Right lobe of liver (tissue), 6 donors: ENCODE data around the gene FRG2B. TPM values are rescaled to one million over a fixed set of nuclear protein-coding genes. Genes with fewer than 3 reads are reported as not detected.
"Not testable (repeated sequence)": the region's sequence is repeated elsewhere in the genome, so short reads cannot be mapped to it uniquely, and the experiment has no call there.

Experiments
- ATAC-seq, 4 donors: fragments of 200-7000 bp; cut with Tn5 transposase; one replicate each; pipeline ENCODE4 v1.9.1; 2020; ENCODE audit warnings: mild to moderate bottlenecking in 4 of 4, moderate library complexity in 4 of 4
- DNase-seq, 3 donors: peaks; one replicate each; pipeline ENCODE4 v3.0.0-alpha.2; 2020
- H3K27ac ChIP-seq, 3 donors: fragments of 200-600 bp; one replicate each; pipeline ENCODE4 v1.8.0; 2022
- H3K27me3 ChIP-seq, 2 donors: fragments of 200-600 bp; one replicate each; pipeline ENCODE4 v1.8.0; 2022
- H3K36me3 ChIP-seq, 4 donors: fragments of 200-600 bp; sonication (generic) in 1 of 4; one replicate each; pipeline versions ENCODE4 v1.5.1 to v1.8.0; 2017 to 2022; ENCODE audit warnings: control low read depth in 1 of 4
- H3K4me1 ChIP-seq, 4 donors: fragments of 200-600 bp; sonication (generic) in 1 of 4; one replicate each; pipeline versions ENCODE4 v1.5.1 to v1.8.0; 2017 to 2022; ENCODE audit warnings: control low read depth in 1 of 4
- H3K4me3 ChIP-seq, 3 donors: fragments of 200-600 bp; one replicate each; pipeline ENCODE4 v1.8.0; 2022
- H3K9me3 ChIP-seq, 4 donors: fragments of 200-600 bp; sonication (generic) in 1 of 4; one replicate each; pipeline versions ENCODE4 v1.5.1 to v1.8.0; 2017 to 2022; ENCODE audit warnings: control low read depth in 1 of 4
- CTCF ChIP-seq, 4 donors: fragments of 200-600 bp in 3 of 4; fragments of 450-650 bp in 1 of 4; IDR thresholded peaks; one replicate each; pipeline versions ENCODE4 v1.5.1 to v1.8.0; 2016 to 2022; ENCODE audit warnings: antibody characterized with exemption in 4 of 4, mild to moderate bottlenecking in 2 of 4
- POLR2A ChIP-seq: fragments of 450-650 bp; IDR thresholded peaks from one replicate; pipeline ENCODE4 v1.6.1; 2017; ENCODE audit warnings: antibody characterized with exemption, mild to moderate bottlenecking
- WGBS: methylation state at CpG from one replicate; pipeline ENCODE4 v1.1.6; 2018; ENCODE audit warnings: low coverage, low lambda C conversion rate; ENCODE audit not compliant: insufficient coverage; ENCODE audit errors: missing lambda C conversion rate; 5-methylcytosine and 5-hydroxymethylcytosine counted together
- intact Hi-C, 2 donors: fragments of 100-400 bp; cut with DNase I; formaldehyde crosslinking; loops; one replicate each; pipeline versions ENCODE4 v1.11.2 to v1.14.1; 2022
- total RNA-seq, 6 experiments: library from RNA; depleted of rRNA in 2 of 6; stranded (reverse); fragments of >200 nt in 2 of 6; fragmentation: NEBNext Ultra II Directional in 3 of 6; extraction: Animal tissue kit (Norgen Biotek cat#: 25700) in 3 of 6; gene quantifications; one replicate each; pipeline versions ENCODE4 v1.1.0 to v1.2.4, GENCODE V29; 2016 to 2023
- donor health status: DM: no; HTN: yes; CAD: no.
- donor health status: DM: no; HTN: no; CAD: no.
- donor health status: DM: no; HTN: no; CAD: no.
- donor health status: DM: no; HTN: yes; CAD: no.
- donor health status: DM: no; HTN: yes; CAD: no.

FRG2B gene
- total RNA-seq, 6 experiments from 2014 or later: not detected

GRCh38 chr10:133630723-133631249 is 4.2 kb upstream of the FRG2B start:
- H3K4me3 ChIP-seq, H3K27ac ChIP-seq, intact Hi-C loops, DNase-seq, H3K4me1 ChIP-seq, H3K36me3 ChIP-seq, ATAC-seq, H3K27me3 ChIP-seq, H3K9me3 ChIP-seq: not testable (repeated sequence)
- 80% methylated on average over 1 of the region's 5 CpGs for WGBS

DNA sequence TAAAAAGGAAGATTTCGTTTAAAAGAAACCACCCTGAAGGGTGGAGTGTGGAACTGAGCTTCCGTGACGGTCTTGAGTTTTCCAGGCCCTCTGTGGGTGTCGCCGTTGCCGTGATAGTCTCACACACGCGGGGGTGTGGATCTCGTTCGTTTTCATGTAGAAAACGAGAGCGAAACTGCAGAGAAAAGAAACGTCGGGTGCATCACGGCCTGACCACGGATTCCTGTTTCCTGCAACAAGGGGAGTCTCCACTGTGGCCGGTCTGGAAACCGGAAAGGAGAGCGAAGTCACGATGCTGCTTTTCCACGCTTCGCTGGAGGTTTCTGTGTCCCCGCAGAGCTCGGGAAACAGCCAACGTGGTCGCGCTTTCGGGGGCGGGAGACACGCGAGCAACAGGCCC is 4.1 kb downstream of the FRG2B start:
- H3K36me3 ChIP-seq, H3K4me1 ChIP-seq, H3K4me3 ChIP-seq, intact Hi-C loops, ATAC-seq, H3K27me3 ChIP-seq, DNase-seq, H3K9me3 ChIP-seq, H3K27ac ChIP-seq: not testable (repeated sequence)
- 25% methylated on average over 10 of the region's 31 CpGs for WGBS

GRCh38 chr10:133618851-133619250 is 7.7 kb downstream of the FRG2B start:
- DNase-seq (no peak), ATAC-seq (no peak)
- Histone ChIP-seq H3K4me3 (no peak overlapping the region), H3K27ac (no peak overlapping the region), H3K9me3 (no peaks in the 10 kb centered on the region), H3K4me1 (no peaks in the 10 kb centered on the region), H3K27me3 (no peaks in the 10 kb centered on the region), H3K36me3 (no peaks in the 10 kb centered on the region)
- TF ChIP-seq CTCF (IDR thresholded peaks at IDR 0.05): no peak
- TF ChIP-seq POLR2A: no peak
- WGBS: 76% methylated on average over 6 of the region's 7 CpGs
- intact Hi-C loops: no loop called here

GRCh38 chr10:133617196-133617595 is 9.4 kb downstream of the FRG2B start:
- intact Hi-C loops: no loop called here
- no peak for ATAC-seq

DNA sequence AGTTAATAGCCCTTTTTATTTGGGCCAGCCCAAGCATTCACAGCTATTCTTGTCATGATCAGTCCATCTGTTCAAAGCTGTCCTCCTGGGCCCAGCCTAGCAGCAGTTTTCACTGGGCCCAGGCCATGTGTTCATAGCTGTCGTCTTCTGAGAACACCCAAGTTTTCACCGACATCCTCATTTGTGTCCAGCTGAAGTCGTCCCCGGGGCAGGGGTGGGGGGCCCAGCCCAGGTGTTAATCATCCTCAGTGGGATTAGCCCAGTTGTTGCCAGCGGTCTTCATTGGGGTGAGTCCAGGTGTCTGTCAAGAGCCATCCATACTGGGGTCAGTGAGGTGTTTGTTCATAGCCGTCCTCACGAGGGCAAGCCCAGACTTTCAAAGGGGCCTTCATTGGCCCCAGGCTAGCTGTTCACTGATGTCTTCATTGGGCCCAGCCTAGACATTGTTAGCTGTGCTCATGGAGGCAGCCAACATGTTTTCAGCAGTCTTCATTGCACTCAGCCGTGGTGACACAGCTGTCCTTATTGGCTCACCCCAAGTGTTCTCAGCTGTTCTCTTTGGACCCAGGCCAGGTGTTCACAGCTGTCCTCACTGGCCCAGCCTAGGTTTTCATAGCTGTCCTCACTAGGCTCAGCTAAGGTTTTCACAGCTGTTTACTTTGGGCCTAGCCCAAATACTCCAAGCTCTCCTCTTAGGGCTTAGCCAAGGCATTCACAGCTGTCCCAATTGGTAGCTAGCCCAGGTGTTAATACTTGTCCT is 10.0 kb downstream of the FRG2B start:
- DNase-seq: no peak
- H3K27me3 ChIP-seq: no peaks in the 10 kb centered on the region
- H3K9me3 ChIP-seq: no peaks in the 10 kb centered on the region
- TF ChIP-seq CTCF (IDR thresholded peaks at IDR 0.05): no peak
- TF ChIP-seq POLR2A: no peak
- ATAC-seq: no peak
- intact Hi-C loops: no loop called here
- no CpG with 5 or more reads among the region's 8 CpGs for WGBS
- no peak overlapping the region for H3K4me3 ChIP-seq
- H3K27ac ChIP-seq: no peak overlapping the region
- no peaks in the 10 kb centered on the region for H3K4me1 ChIP-seq
- no peaks in the 10 kb centered on the region for H3K36me3 ChIP-seq

More at GRCh38 chr10:133617196-133617595, 9.4 kb downstream of the FRG2B start:
- DNase-seq: no peak
- TF ChIP-seq CTCF (IDR thresholded peaks at IDR 0.05) (no peak), POLR2A (no peak)
- Histone ChIP-seq H3K36me3 (no peaks in the 10 kb centered on the region), H3K4me1 (no peaks in the 10 kb centered on the region), H3K27me3 (no peaks in the 10 kb centered on the region), H3K9me3 (no peaks in the 10 kb centered on the region), H3K27ac (no peak overlapping the region), H3K4me3 (no peak overlapping the region)
- 73% methylated on average over 6 of the region's 7 CpGs for WGBS
